SK-N-MC (cell line): Measurements from ENCODE around the gene BICD1.

Experiments used
- EZH2 ChIP-seq: fragments of 200-600 bp; sonication (generic); IDR thresholded peaks from one replicate; pipeline ENCODE4 v1.6.1; 2017; ENCODE audit warnings: antibody characterized with exemption
- FOXP2 ChIP-seq: optimal IDR thresholded peaks from 2 replicates; pipeline ENCODE3; 2011; ENCODE audit warnings: mild to moderate bottlenecking, moderate library complexity; ENCODE audit not compliant: insufficient read depth; ENCODE audit errors: extremely low read length, control extremely low read depth
- POLR2AphosphoS5 ChIP-seq: IDR thresholded peaks from 2 replicates; pipeline ENCODE4 v1.6.1; 2012; ENCODE audit warnings: mild to moderate bottlenecking, low read depth, low read length, borderline replicate concordance

- no peak for TF ChIP-seq EZH2
- TF ChIP-seq POLR2AphosphoS5, result no peak
- no peak for TF ChIP-seq FOXP2
Observed at GRCh38 chr12:32146074-32146873, 39.6 kb downstream of the BICD1 start.
